GM12872 (cell line): ENCODE results near the gene RRP1.

Experiments used
- CTCF ChIP-seq: IDR thresholded peaks from 3 replicates; pipeline ENCODE4 v1.5.1; 2011; ENCODE audit warnings: low read depth, mild to moderate bottlenecking, low read length, moderate library complexity; ENCODE audit not compliant: insufficient read depth

Gene RRP1

GRCh38 chr21:43745772-43746517, 43.4 kb upstream of the RRP1 start:
- TF ChIP-seq CTCF = no peak

- TF ChIP-seq CTCF = no peak
Observed at GRCh38 chr21:43748622-43749021, 40.8 kb upstream of the RRP1 start.

- no peak for TF ChIP-seq CTCF
Observed at GRCh38 chr21:43749651-43750262, 39.6 kb upstream of the RRP1 start.

- no peak for TF ChIP-seq CTCF
Observed at GRCh38 chr21:43750339-43751033, 38.9 kb upstream of the RRP1 start.

GRCh38 chr21:43751955-43752591, 37.3 kb upstream of the RRP1 start:
- TF ChIP-seq CTCF = no peak

- TF ChIP-seq CTCF = no peak
Observed at GRCh38 chr21:43752758-43753438, 36.5 kb upstream of the RRP1 start.

GRCh38 chr21:43753439-43753799, 36.0 kb upstream of the RRP1 start:
- TF ChIP-seq CTCF = no peak
